Measurements from ENCODE around the gene CNPY3.
A peak's percentile ranks its signal among the peaks of the same experiment; 100 is the strongest.

CNPY3 gene

GRCh38 chr6:42978487-42978838 is 49.2 kb downstream of the CNPY3 start (continued):
- TF ChIP-seq PRDM2 (tag by site-specific recombination; IDR thresholded peaks at IDR 0.05; ENCODE audit: borderline replicate concordance) (no peak), WT1 (tag by site-specific recombination; IDR thresholded peaks at IDR 0.05) (peak; percentile 21; the same call in 1 of the 2 replicates), ZSCAN18 (tag by site-specific recombination; IDR thresholded peaks at IDR 0.05) (no peak), ZNF621 (tag by site-specific recombination; IDR thresholded peaks at IDR 0.05) (no peak), ZNF10 (tag by site-specific recombination; IDR thresholded peaks at IDR 0.05) (no peak), ZNF239 (tag by site-specific recombination; IDR thresholded peaks at IDR 0.05) (no peak), PRDM6 (tag by site-specific recombination; IDR thresholded peaks at IDR 0.05) (no peak), GLI2 (tag by site-specific recombination; IDR thresholded peaks at IDR 0.05; ENCODE audit: borderline replicate concordance, low read depth) (no peak), ZNF37A (tag by site-specific recombination; IDR thresholded peaks at IDR 0.05) (no peak), ELK4 (IDR thresholded peaks at IDR 0.05; ENCODE audit: borderline replicate concordance, low read depth, low read length) (no peak), ZNF449 (tag by site-specific recombination; IDR thresholded peaks at IDR 0.05) (peak; percentile 63; the same call in 1 of the 2 replicates), ZNF692 (tag by site-specific recombination; IDR thresholded peaks at IDR 0.05) (no peak), ZBTB1 (tag by site-specific recombination; IDR thresholded peaks at IDR 0.05) (no peak), ZNF19 (tag by site-specific recombination; IDR thresholded peaks at IDR 0.05; ENCODE audit: low read depth) (no peak), ATF2 (tag by site-specific recombination; IDR thresholded peaks at IDR 0.05; ENCODE audit: low read depth) (no peak), ZNF24 (tag by site-specific recombination; IDR thresholded peaks at IDR 0.05) (no peak), ZNF292 (tag by site-specific recombination; IDR thresholded peaks at IDR 0.05; ENCODE audit: borderline replicate concordance, low read depth) (no peak), ZBTB20 (tag by site-specific recombination; IDR thresholded peaks at IDR 0.05) (peak; percentile 76; the same call in 1 of the 2 replicates), ZNF157 (tag by site-specific recombination; IDR thresholded peaks at IDR 0.05) (no peak), ZNF521 (tag by site-specific recombination; IDR thresholded peaks at IDR 0.05) (no peak), ZNF391 (tag by site-specific recombination; IDR thresholded peaks at IDR 0.05; ENCODE audit: borderline replicate concordance, low read depth) (no peak), ZIC2 (tag by site-specific recombination; IDR thresholded peaks at IDR 0.05) (peak; percentile 53; the same call in 1 of the 2 replicates), ZSCAN5A (tag by site-specific recombination; IDR thresholded peaks at IDR 0.05) (0 out of 2 replicates have a peak, but pooled peaks have one; percentile 19), ZNF335 (tag by site-specific recombination; conservative IDR thresholded peaks at IDR 0.05) (peak; percentile 75)
